Measurements from ENCODE around the gene STK17B. TPM values are rescaled to one million over a fixed set of nuclear protein-coding genes. Genes with fewer than 3 reads are reported as not detected.

The STK17B gene
- polyA plus RNA-seq, 1 donor (not counting 4 experiments of a cell fraction or from before 2014, with no cell fraction given): 11.0 TPM

- no peaks in the 10 kb centered on the region for H3K4me1 ChIP-seq (ENCODE audit: control insufficient read depth, extremely low read depth, insufficient read depth, low read length)
- no peaks in the 10 kb centered on the region for H4K20me1 ChIP-seq (ENCODE audit: control insufficient read depth, extremely low read depth, insufficient read depth, low read length)
- no peak overlapping the region for H3K9ac ChIP-seq (ENCODE audit: control insufficient read depth, extremely low read depth, insufficient read depth, low read length)
- no peaks in the 10 kb centered on the region for H3K9me1 ChIP-seq (ENCODE audit: control insufficient read depth, extremely low read depth, insufficient read depth, low read length)
- no peak overlapping the region for H3K4me3 ChIP-seq (ENCODE audit: control insufficient read depth in 2 of 3, extremely low read depth in 1 of 3, insufficient read depth in 2 of 3, low read depth in 1 of 3, low read length in 3 of 3)
- dilution Hi-C loops (cut with MboI; ENCODE audit: extremely low pct_ligation_motif_present, low sequenced_read_pairs): no loop called here
- no peak for FAIRE-seq
- H2AFZ ChIP-seq (ENCODE audit: control insufficient read depth, low read length): no peak overlapping the region
- DNase-seq (ENCODE audit: low read depth, low spot score): no peak
- H3K4me2 ChIP-seq (ENCODE audit: control insufficient read depth, extremely low read depth, insufficient read depth, low read depth, low read length): no peak overlapping the region
- no peaks in the 10 kb centered on the region for H3K9me3 ChIP-seq (ENCODE audit: control insufficient read depth, low read depth, low read length)
- no peak overlapping the region for H3K27ac ChIP-seq (ENCODE audit: control insufficient read depth, insufficient read depth, low read length)
- no peaks in the 10 kb centered on the region for H3K79me2 ChIP-seq (ENCODE audit: control insufficient read depth, insufficient read depth, low read length)
- H3K36me3 ChIP-seq (ENCODE audit: control insufficient read depth in 2 of 2, extremely low read depth in 1 of 2, insufficient read depth in 2 of 2, low read length in 2 of 2): no peaks in the 10 kb centered on the region
- TF ChIP-seq EZH2 (IDR thresholded peaks at IDR 0.05; ENCODE audit: low read length) (no peak), CTCF (optimal IDR thresholded peaks at IDR 0.05 in 1 of 3, IDR thresholded peaks at IDR 0.05 in 1 of 3, conservative IDR thresholded peaks at IDR 0.05 in 1 of 3; ENCODE audit: extremely low read depth in 1 of 3, insufficient read depth in 2 of 3, low read length in 3 of 3) (no peak)
- H3K27me3 ChIP-seq (ENCODE audit: control insufficient read depth, extremely low read depth, insufficient read depth, low read length): no peaks in the 10 kb centered on the region
Measured at GRCh38 chr2:196205011-196205766, 33.8 kb upstream of the STK17B start.

- DNase-seq (ENCODE audit: low read depth, low spot score) (no peak), FAIRE-seq (no peak)
- dilution Hi-C loops (cut with MboI; ENCODE audit: extremely low pct_ligation_motif_present, low sequenced_read_pairs): no loop called here
- Histone ChIP-seq H3K27ac (ENCODE audit: control insufficient read depth, insufficient read depth, low read length) (no peak overlapping the region), H2AFZ (ENCODE audit: control insufficient read depth, low read length) (no peak overlapping the region), H3K27me3 (ENCODE audit: control insufficient read depth, extremely low read depth, insufficient read depth, low read length) (no peaks in the 10 kb centered on the region), H3K9ac (ENCODE audit: control insufficient read depth, extremely low read depth, insufficient read depth, low read length) (no peak overlapping the region), H3K9me3 (ENCODE audit: control insufficient read depth, low read depth, low read length) (no peaks in the 10 kb centered on the region), H3K9me1 (ENCODE audit: control insufficient read depth, extremely low read depth, insufficient read depth, low read length) (no peaks in the 10 kb centered on the region), H3K4me1 (ENCODE audit: control insufficient read depth, extremely low read depth, insufficient read depth, low read length) (no peaks in the 10 kb centered on the region), H4K20me1 (ENCODE audit: control insufficient read depth, extremely low read depth, insufficient read depth, low read length) (no peaks in the 10 kb centered on the region), H3K79me2 (ENCODE audit: control insufficient read depth, insufficient read depth, low read length) (no peaks in the 10 kb centered on the region), H3K4me3 (ENCODE audit: control insufficient read depth in 2 of 3, extremely low read depth in 1 of 3, insufficient read depth in 2 of 3, low read depth in 1 of 3, low read length in 3 of 3) (no peak overlapping the region), H3K4me2 (ENCODE audit: control insufficient read depth, extremely low read depth, insufficient read depth, low read depth, low read length) (no peak overlapping the region), H3K36me3 (ENCODE audit: control insufficient read depth in 2 of 2, extremely low read depth in 1 of 2, insufficient read depth in 2 of 2, low read length in 2 of 2) (no peaks in the 10 kb centered on the region)
- TF ChIP-seq EZH2 (IDR thresholded peaks at IDR 0.05; ENCODE audit: low read length) (no peak), CTCF (optimal IDR thresholded peaks at IDR 0.05 in 1 of 3, IDR thresholded peaks at IDR 0.05 in 1 of 3, conservative IDR thresholded peaks at IDR 0.05 in 1 of 3; ENCODE audit: extremely low read depth in 1 of 3, insufficient read depth in 2 of 3, low read length in 3 of 3) (no peak)
Measured at GRCh38 chr2:196201229-196202009, 30.0 kb upstream of the STK17B start.

Measured in keratinocyte (primary cell).